Measurements from ENCODE around the gene MT1M. TPM values are rescaled to one million over a fixed set of nuclear protein-coding genes. Genes with fewer than 3 reads are reported as not detected.
"Not testable (repeated sequence)": the region's sequence is repeated elsewhere in the genome, so short reads cannot be mapped to it uniquely, and the experiment has no call there.

Gene MT1M
- total RNA-seq = 10 to 100 TPM in 2 of 7 donors, 1 to 10 TPM in 4, under 1 TPM in 1; 0.66 to 23.2 (median 7.4) TPM
- 1 to 10 TPM; 1.4 to 7.9 TPM for polyA plus RNA-seq
- long read RNA-seq, donor 1 = 0 reads
- long read RNA-seq, donor 2 = 0 reads
- long read RNA-seq, donor 3, partial matches to known transcripts = 0 of 4 reads
- long read RNA-seq, donor 3, other reads (novel, unspliced or antisense) = 1 of 4 reads

DNA sequence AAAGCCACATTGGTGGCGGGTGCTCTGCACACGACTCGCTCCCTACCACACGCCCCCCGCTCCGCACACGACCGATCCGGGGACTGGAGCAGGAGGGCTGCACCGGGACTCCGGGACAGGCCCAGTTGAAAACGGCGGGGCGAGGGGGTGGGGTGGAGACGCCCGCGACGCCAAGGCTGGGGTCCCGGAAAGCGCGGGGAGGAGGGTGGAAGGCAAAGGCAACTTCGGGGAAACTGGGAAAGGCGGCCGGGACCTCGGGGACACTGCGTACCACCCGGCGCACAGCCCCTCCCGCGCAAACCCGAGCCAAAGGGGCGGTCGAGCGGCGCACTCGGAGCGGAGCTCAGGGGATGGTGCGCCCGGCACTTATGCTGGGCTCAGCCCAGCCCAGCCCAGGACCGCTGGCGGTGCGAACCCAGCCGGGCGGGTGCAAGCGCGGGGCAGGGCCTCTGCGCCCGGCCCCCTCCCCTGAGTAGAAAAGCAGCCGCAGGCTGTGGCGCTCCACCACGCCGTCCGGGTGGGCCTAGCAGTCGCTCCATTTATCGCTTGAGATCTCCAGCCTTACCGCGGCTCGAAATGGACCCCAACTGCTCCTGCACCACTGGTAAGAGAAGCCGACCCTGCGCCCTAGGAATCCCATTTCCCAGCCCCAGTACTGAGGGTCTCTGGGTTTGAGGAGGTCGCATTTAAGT, at the start of gene MT1M:
MT1M (plus strand) TSS at position 504 of the 692 bp plus-strand sequence; CDS start at position 577, 73 bp downstream.
- H3K36me3 ChIP-seq = no peaks in the 10 kb centered on the region
- H3K4me3 ChIP-seq = peak within 1 kb of the TSS; percentile 34
- H3K27ac ChIP-seq = no peak within 1 kb of the TSS
- intact Hi-C loops (cut with DNase I) = no loop called here
- peak in 3 of 5 donors; percentile 46 to 61 (median 58) for DNase-seq
- TF ChIP-seq POLR2A (IDR thresholded peaks at IDR 0.05) (no peak), EP300 (IDR thresholded peaks at IDR 0.05) (peak; percentile 92)
- TF ChIP-seq, protein P1, sequence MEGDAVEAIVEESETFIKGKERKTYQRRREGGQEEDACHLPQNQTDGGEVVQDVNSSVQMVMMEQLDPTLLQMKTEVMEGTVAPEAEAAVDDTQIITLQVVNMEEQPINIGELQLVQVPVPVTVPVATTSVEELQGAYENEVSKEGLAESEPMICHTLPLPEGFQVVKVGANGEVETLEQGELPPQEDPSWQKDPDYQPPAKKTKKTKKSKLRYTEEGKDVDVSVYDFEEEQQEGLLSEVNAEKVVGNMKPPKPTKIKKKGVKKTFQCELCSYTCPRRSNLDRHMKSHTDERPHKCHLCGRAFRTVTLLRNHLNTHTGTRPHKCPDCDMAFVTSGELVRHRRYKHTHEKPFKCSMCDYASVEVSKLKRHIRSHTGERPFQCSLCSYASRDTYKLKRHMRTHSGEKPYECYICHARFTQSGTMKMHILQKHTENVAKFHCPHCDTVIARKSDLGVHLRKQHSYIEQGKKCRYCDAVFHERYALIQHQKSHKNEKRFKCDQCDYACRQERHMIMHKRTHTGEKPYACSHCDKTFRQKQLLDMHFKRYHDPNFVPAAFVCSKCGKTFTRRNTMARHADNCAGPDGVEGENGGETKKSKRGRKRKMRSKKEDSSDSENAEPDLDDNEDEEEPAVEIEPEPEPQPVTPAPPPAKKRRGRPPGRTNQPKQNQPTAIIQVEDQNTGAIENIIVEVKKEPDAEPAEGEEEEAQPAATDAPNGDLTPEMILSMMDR (IDR thresholded peaks at IDR 0.05) = no peak
- no peaks in the 10 kb centered on the region for H3K9me3 ChIP-seq
- no peaks in the 10 kb centered on the region for H3K27me3 ChIP-seq
- peaks cover 2% of the 10 kb centered on the region for H3K4me1 ChIP-seq (ENCODE audit: insufficient read depth)
- WGBS, 3 donors = 1 to 4% (median 2%) methylated on average over 28 to 61 of the region's 61 CpGs

GRCh38 chr16:56582911-56583310, 49.5 kb upstream of the MT1M start:
- not testable (repeated sequence) for H3K36me3 ChIP-seq; DNase-seq; H3K4me3 ChIP-seq; H3K9me3 ChIP-seq; H3K27ac ChIP-seq; H3K4me1 ChIP-seq (ENCODE audit: insufficient read depth); H3K27me3 ChIP-seq
- intact Hi-C loops (cut with DNase I) = loop anchor here in 2 of 4 donors (10.0 kb wide), 2 partner anchors 68 to 102 kb away; partner anchors contain the start of gene MT1X (in 1 of the 2)
- 65 to 75% (median 73%) methylated on average over 2 of the region's 2 CpGs for WGBS, 3 donors

DNA sequence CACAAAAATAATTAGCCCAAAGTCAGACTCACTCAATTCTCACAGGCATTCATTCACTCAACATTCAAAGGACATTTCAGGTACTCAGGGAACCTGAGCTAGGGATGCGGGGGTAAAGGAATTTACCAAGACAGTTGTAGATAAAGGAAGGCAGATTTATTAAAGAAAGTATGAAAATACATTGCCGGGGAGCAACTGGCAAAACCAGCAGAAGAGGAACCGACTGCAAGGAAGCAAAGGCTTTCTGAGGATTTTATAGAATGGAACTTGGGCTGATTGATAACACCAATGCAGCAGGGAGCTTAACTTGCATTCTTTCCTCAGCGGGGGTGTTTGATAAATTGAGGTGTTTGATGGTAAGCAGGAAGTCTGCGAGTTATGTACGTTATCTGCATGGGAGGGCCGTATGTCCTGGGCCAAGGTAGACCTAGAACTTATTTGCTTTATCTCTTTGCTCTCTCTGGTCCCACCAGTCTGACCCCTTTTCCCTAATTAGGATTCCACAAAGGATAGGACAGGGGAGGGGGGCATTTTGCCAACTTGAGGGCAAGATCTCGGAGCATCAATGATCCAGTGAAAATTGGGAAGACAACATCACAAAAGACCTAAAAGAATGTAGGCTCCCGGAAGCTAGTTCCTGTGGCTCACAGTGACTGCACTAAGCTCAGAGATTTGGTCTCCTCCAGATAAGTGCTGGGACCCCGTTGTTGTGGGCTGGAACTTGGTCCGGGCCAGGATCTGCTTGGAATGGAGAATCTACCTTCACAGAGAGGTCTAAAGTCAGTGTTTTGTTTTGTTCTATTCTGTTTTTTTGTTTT, 48.9 kb upstream of the MT1M start:
- intact Hi-C loops (cut with DNase I) = loop anchor here in 2 of 4 donors (10.0 kb wide), 2 partner anchors 69 to 101 kb away; partner anchors contain the start of gene MT1X (in 1 of the 2)
- H3K4me3 ChIP-seq = no peak overlapping the region
- H3K36me3 ChIP-seq = no peaks in the 10 kb centered on the region
- no peaks in the 10 kb centered on the region for H3K4me1 ChIP-seq (ENCODE audit: insufficient read depth)
- no peaks in the 10 kb centered on the region for H3K9me3 ChIP-seq
- no peaks in the 10 kb centered on the region for H3K27me3 ChIP-seq
- WGBS, 3 donors = 25 to 40% (median 26%) methylated on average over 11 of the region's 11 CpGs
- DNase-seq = no peak
- no peak overlapping the region for H3K27ac ChIP-seq
- TF ChIP-seq, protein P1 (IDR thresholded peaks at IDR 0.05) = no peak
- no peak for TF ChIP-seq POLR2A (IDR thresholded peaks at IDR 0.05)
- no peak for TF ChIP-seq EP300 (IDR thresholded peaks at IDR 0.05)

GRCh38 chr16:56584276-56584675, 48.2 kb upstream of the MT1M start:
- Histone ChIP-seq H3K36me3 (no peaks in the 10 kb centered on the region), H3K27ac (no peak overlapping the region), H3K9me3 (no peaks in the 10 kb centered on the region), H3K4me3 (no peak overlapping the region), H3K27me3 (no peaks in the 10 kb centered on the region), H3K4me1 (ENCODE audit: insufficient read depth) (no peaks in the 10 kb centered on the region)
- intact Hi-C loops (cut with DNase I) = loop anchor here in 2 of 4 donors (10.0 kb wide), 2 partner anchors 69 to 101 kb away; partner anchors contain the start of gene MT1X (in 1 of the 2)
- no peak for DNase-seq
- TF ChIP-seq POLR2A (IDR thresholded peaks at IDR 0.05) (no peak), EP300 (IDR thresholded peaks at IDR 0.05) (no peak)
- TF ChIP-seq, protein P1 (IDR thresholded peaks at IDR 0.05) = no peak
- WGBS, 3 donors = 86 to 93% (median 92%) methylated on average over 11 of the region's 11 CpGs
